ENCODE results near the gene LIF.

The LIF gene

GRCh38 chr22:30292069-30292970, 45.8 kb upstream of the LIF start:
- H3K4me3 ChIP-seq (ENCODE audit: control insufficient read depth, low read depth, low read length), result no peak overlapping the region
- no peak for TF ChIP-seq CTCF (conservative IDR thresholded peaks at IDR 0.05; ENCODE audit: control insufficient read depth, insufficient read depth, low read depth, low read length)
- DNase-seq (ENCODE audit: low read depth), result no peak

GRCh38 chr22:30291058-30291892, 44.7 kb upstream of the LIF start:
- peak; percentile 67 for DNase-seq (ENCODE audit: low read depth)
- no peak overlapping the region for H3K4me3 ChIP-seq (ENCODE audit: control insufficient read depth, low read depth, low read length)
- no peak for TF ChIP-seq CTCF (conservative IDR thresholded peaks at IDR 0.05; ENCODE audit: control insufficient read depth, insufficient read depth, low read depth, low read length)

DNA sequence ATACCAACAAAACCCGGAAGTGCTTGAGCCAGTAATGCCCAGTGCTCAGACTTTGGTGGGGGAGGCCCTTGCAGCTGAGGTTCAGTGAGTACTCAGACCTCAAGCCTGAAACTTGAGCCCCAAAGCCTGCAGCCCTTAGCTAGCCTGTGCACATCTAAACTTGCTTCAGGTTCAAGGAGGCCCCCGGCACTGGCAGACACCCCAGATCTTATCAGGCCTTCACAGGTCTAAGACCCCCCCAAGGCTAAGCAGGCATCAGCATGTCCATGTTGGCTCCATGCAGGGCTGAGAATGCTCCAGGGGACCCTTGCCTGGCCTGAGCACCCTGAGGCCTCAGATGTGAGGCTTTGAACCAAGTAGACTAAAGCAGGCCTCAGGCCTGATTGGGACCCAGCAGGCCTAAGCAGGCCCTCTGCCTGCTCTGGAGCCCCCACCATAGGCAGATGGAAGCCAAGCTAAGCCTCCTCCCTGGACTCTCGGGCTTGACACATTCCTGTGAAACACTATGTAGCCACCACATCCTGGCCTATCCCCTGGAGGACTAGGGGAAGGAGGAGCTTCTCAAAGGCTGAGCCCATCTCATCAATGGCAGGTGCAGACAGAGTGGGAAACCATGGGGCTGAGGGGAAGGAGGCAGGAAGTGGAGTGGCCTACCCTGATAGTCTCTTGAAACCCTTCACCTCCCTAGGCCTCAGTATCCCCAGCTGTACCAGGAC, 43.9 kb upstream of the LIF start:
- DNase-seq (ENCODE audit: low read depth), result peak; percentile 73
- no peak for TF ChIP-seq CTCF (conservative IDR thresholded peaks at IDR 0.05; ENCODE audit: control insufficient read depth, insufficient read depth, low read depth, low read length)
- H3K4me3 ChIP-seq (ENCODE audit: control insufficient read depth, low read depth, low read length), result no peak overlapping the region

- TF ChIP-seq CTCF (conservative IDR thresholded peaks at IDR 0.05; ENCODE audit: control insufficient read depth, insufficient read depth, low read depth, low read length), result no peak
- DNase-seq (ENCODE audit: low read depth), result no peak
- H3K4me3 ChIP-seq (ENCODE audit: control insufficient read depth, low read depth, low read length), result peak overlapping the region; percentile 40
These were observed 43.4 kb upstream of the LIF start for GRCh38 chr22:30289980-30290313.

GRCh38 chr22:30289141-30289979, 42.8 kb upstream of the LIF start, which contains the start of gene CASTOR1:
Gene CASTOR1 (minus strand): TSS chr22:30289505. CDS start chr22:30289497, 8 bp downstream.
- no peak for TF ChIP-seq CTCF (conservative IDR thresholded peaks at IDR 0.05; ENCODE audit: control insufficient read depth, insufficient read depth, low read depth, low read length)
- DNase-seq (ENCODE audit: low read depth), result peak; percentile 97
- peak within 1 kb of the TSS; percentile 53 for H3K4me3 ChIP-seq (ENCODE audit: control insufficient read depth, low read depth, low read length)

All from fibroblast of mammary gland (primary cell).